T-helper 1 cell treated with Interleukin-12 subunit alpha and Interleukin-12 subunit beta and Interleukin-4 antibody, amounts not matched to agents 30 μg/mL and 1 μg/mL, for 36 hours (primary cell): Measurements from ENCODE around the gene MYO3B.

Source experiments
- H3K27ac Mint-ChIP-seq: one replicate; pipeline ENCODE4 v1.8.0; 2021; ENCODE audit warnings: mild to moderate bottlenecking, mixed read lengths
- H3K27me3 Mint-ChIP-seq: one replicate; pipeline ENCODE4 v1.8.0; 2021; ENCODE audit warnings: low read depth, mixed read lengths
- H3K36me3 Mint-ChIP-seq: one replicate; pipeline ENCODE4 v1.8.0; 2021; ENCODE audit warnings: low read depth, mixed read lengths
- H3K4me1 Mint-ChIP-seq: one replicate; pipeline ENCODE4 v1.8.0; 2021; ENCODE audit warnings: low read depth, mixed read lengths
- H3K4me3 Mint-ChIP-seq: one replicate; pipeline ENCODE4 v1.8.0; 2021; ENCODE audit warnings: mild to moderate bottlenecking, moderate library complexity, mixed read lengths
- H3K9me3 Mint-ChIP-seq: one replicate; pipeline ENCODE4 v1.8.0; 2021; ENCODE audit warnings: mixed read lengths

Gene MYO3B

GRCh38 chr2:170365686-170366085 lies 187.7 kb downstream of the MYO3B start:
- Mint-ChIP-seq H3K4me1 (peaks cover 45% of the 10 kb centered on the region), H3K27me3 (peaks cover 7% of the 10 kb centered on the region), H3K27ac (no peak overlapping the region), H3K36me3 (no peaks in the 10 kb centered on the region), H3K4me3 (no peak overlapping the region), H3K9me3 (no peaks in the 10 kb centered on the region)

GRCh38 chr2:170368370-170368769 lies 190.4 kb downstream of the MYO3B start:
- H3K4me1 Mint-ChIP-seq, result peaks cover 25% of the 10 kb centered on the region
- no peaks in the 10 kb centered on the region for H3K9me3 Mint-ChIP-seq
- H3K36me3 Mint-ChIP-seq, result no peaks in the 10 kb centered on the region
- peaks cover 7% of the 10 kb centered on the region for H3K27me3 Mint-ChIP-seq
- H3K4me3 Mint-ChIP-seq, result peak overlapping the region; percentile 53
- peak overlapping the region; percentile 73 for H3K27ac Mint-ChIP-seq

GRCh38 chr2:170369228-170369627 lies 191.3 kb downstream of the MYO3B start:
- Mint-ChIP-seq H3K27me3 (peaks cover 7% of the 10 kb centered on the region), H3K9me3 (no peaks in the 10 kb centered on the region), H3K4me3 (no peak overlapping the region), H3K4me1 (peaks cover 22% of the 10 kb centered on the region), H3K27ac (no peak overlapping the region), H3K36me3 (no peaks in the 10 kb centered on the region)

DNA sequence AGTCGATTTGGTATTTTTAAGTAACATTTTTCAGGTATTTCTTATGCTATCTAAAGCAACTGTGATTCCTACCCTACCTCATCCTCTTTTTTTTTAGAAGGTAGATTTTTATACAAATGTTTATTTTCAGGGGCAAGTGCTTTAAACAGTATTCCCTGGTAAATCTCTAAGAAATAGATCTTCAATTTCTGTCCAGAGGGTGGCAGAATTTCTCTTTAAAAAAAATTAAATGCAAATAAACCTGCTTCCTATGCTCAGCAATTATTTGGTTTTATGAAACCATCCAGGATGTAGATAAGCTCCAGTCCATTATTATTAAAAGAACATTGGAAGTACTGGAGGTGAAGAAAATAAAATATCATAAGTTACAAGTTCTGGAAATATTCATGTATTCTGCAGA lies 191.9 kb downstream of the MYO3B start:
- Mint-ChIP-seq H3K36me3 (no peaks in the 10 kb centered on the region), H3K27ac (no peak overlapping the region), H3K4me1 (peaks cover 22% of the 10 kb centered on the region), H3K4me3 (no peak overlapping the region), H3K9me3 (no peaks in the 10 kb centered on the region), H3K27me3 (peaks cover 7% of the 10 kb centered on the region)

GRCh38 chr2:170371231-170371998 lies 193.5 kb downstream of the MYO3B start:
- Mint-ChIP-seq H3K4me3 (no peak overlapping the region), H3K27me3 (peaks cover 12% of the 10 kb centered on the region), H3K4me1 (peaks cover 22% of the 10 kb centered on the region), H3K9me3 (no peaks in the 10 kb centered on the region), H3K36me3 (no peaks in the 10 kb centered on the region), H3K27ac (no peak overlapping the region)

DNA sequence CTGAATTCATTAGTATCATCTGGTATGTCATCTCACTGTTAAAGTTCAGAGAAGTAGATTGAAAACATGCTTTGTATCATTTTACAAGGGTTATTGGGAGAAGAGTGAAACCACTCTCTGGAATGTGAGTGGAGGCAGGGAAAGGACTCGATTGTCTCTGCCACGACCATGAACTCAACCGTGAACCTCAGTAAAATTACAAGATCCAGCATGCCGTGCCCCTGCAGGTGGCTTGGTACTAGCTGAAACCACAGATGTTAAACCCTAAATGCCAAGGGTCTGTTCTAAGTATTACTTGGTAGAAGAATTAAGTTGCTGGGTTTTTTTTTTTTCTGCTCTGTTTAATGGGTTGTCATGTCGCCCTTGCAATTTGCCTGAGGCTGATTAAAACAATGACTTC lies 197.2 kb downstream of the MYO3B start:
- H3K4me3 Mint-ChIP-seq, result no peak overlapping the region
- peaks cover 15% of the 10 kb centered on the region for H3K27me3 Mint-ChIP-seq
- no peaks in the 10 kb centered on the region for H3K36me3 Mint-ChIP-seq
- H3K9me3 Mint-ChIP-seq, result no peaks in the 10 kb centered on the region
- peaks cover 6% of the 10 kb centered on the region for H3K4me1 Mint-ChIP-seq
- H3K27ac Mint-ChIP-seq, result no peak overlapping the region

GRCh38 chr2:170377500-170378207 lies 199.7 kb downstream of the MYO3B start:
- Mint-ChIP-seq H3K9me3 (no peaks in the 10 kb centered on the region), H3K27me3 (peaks cover 23% of the 10 kb centered on the region), H3K36me3 (no peaks in the 10 kb centered on the region), H3K4me3 (no peak overlapping the region), H3K27ac (no peak overlapping the region), H3K4me1 (no peaks in the 10 kb centered on the region)

- Mint-ChIP-seq H3K4me1 (no peaks in the 10 kb centered on the region), H3K4me3 (no peak overlapping the region), H3K9me3 (no peaks in the 10 kb centered on the region)
Measured at GRCh38 chr2:170380267-170380666, 202.3 kb downstream of the MYO3B start.

DNA sequence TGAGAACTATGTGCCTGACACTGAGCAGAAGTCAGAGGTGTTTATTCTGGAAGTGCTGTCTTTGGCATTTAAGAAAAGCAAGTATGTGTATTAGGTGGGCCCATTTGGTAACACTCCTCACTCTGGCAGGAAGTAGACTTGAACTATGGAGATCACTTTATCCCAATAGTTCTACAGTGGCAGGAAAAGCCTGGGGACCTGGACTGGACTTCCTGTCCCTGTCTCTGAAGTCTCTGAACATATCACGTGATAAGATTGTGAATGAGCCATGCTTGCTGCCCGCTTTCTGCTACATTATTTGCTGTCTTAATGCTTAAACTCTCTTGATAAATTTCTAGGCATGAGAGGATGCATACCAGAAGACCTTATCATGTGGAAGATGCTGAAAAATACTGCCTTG lies 203.7 kb downstream of the MYO3B start:
- no peaks in the 10 kb centered on the region for H3K36me3 Mint-ChIP-seq
- no peaks in the 10 kb centered on the region for H3K9me3 Mint-ChIP-seq
- H3K4me3 Mint-ChIP-seq, result no peak overlapping the region
- H3K27me3 Mint-ChIP-seq, result peaks cover 30% of the 10 kb centered on the region
- no peaks in the 10 kb centered on the region for H3K4me1 Mint-ChIP-seq
- no peak overlapping the region for H3K27ac Mint-ChIP-seq

More at GRCh38 chr2:170380267-170380666, 202.3 kb downstream of the MYO3B start:
- Mint-ChIP-seq H3K27me3 (peaks cover 28% of the 10 kb centered on the region), H3K27ac (no peak overlapping the region), H3K36me3 (no peaks in the 10 kb centered on the region)

DNA sequence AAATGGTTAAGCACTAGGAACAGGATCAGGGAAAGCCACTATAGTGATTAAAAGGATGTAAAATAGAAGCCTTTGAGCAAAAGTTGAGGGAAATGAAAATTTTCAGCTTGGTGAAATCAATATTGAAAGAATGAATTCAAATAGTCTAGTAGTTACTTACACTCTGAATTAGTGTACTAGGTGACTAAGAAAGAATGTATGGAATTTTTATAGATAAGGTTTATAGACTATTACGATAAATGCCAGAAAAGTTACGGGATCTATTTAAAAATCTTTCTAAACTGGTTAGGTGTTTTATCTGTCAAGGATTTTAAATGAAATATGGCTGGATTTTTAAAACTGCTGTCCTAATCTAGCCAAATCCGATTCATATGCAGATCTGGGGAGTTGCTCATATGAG lies 208.6 kb downstream of the MYO3B start:
- Mint-ChIP-seq H3K4me1 (no peaks in the 10 kb centered on the region), H3K27ac (no peak overlapping the region), H3K27me3 (peaks cover 33% of the 10 kb centered on the region)

DNA sequence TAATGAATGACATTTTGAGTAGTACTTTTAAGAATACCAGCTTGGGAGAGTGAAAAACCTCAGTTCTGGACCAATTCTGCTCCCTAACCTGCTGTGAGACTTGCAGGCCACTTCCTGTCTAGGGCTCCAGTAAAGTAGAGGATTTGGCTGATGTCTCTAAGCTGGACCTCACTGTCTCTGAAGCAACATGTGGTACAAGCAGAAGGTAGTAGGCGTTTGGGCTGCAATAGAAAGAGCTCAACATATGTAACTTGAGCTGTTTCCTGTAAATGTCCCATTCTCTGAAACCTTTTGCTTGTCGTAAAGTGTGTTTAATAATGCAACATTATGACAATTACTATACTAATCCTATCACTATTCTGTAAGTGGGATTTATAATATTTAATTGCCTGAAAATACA lies 213.1 kb downstream of the MYO3B start:
- Mint-ChIP-seq H3K4me3 (no peak overlapping the region), H3K27me3 (peaks cover 30% of the 10 kb centered on the region), H3K27ac (no peak overlapping the region), H3K36me3 (no peaks in the 10 kb centered on the region), H3K9me3 (no peaks in the 10 kb centered on the region), H3K4me1 (no peaks in the 10 kb centered on the region)

More for the DNA sequence above, 208.6 kb downstream of the MYO3B start:
- no peaks in the 10 kb centered on the region for H3K9me3 Mint-ChIP-seq
- H3K4me3 Mint-ChIP-seq, result no peak overlapping the region
- H3K36me3 Mint-ChIP-seq, result no peaks in the 10 kb centered on the region

- Mint-ChIP-seq H3K36me3 (no peaks in the 10 kb centered on the region), H3K27me3 (peaks cover 30% of the 10 kb centered on the region), H3K9me3 (no peaks in the 10 kb centered on the region), H3K4me3 (no peak overlapping the region), H3K27ac (no peak overlapping the region), H3K4me1 (peaks cover 1% of the 10 kb centered on the region)
Measured at GRCh38 chr2:170391697-170392096, 213.8 kb downstream of the MYO3B start.

GRCh38 chr2:170393861-170394498 lies 216.0 kb downstream of the MYO3B start:
- peaks cover 1% of the 10 kb centered on the region for H3K4me1 Mint-ChIP-seq
- H3K27ac Mint-ChIP-seq, result no peak overlapping the region
- H3K27me3 Mint-ChIP-seq, result peaks cover 22% of the 10 kb centered on the region
- no peaks in the 10 kb centered on the region for H3K9me3 Mint-ChIP-seq
- no peak overlapping the region for H3K4me3 Mint-ChIP-seq
- no peaks in the 10 kb centered on the region for H3K36me3 Mint-ChIP-seq

DNA sequence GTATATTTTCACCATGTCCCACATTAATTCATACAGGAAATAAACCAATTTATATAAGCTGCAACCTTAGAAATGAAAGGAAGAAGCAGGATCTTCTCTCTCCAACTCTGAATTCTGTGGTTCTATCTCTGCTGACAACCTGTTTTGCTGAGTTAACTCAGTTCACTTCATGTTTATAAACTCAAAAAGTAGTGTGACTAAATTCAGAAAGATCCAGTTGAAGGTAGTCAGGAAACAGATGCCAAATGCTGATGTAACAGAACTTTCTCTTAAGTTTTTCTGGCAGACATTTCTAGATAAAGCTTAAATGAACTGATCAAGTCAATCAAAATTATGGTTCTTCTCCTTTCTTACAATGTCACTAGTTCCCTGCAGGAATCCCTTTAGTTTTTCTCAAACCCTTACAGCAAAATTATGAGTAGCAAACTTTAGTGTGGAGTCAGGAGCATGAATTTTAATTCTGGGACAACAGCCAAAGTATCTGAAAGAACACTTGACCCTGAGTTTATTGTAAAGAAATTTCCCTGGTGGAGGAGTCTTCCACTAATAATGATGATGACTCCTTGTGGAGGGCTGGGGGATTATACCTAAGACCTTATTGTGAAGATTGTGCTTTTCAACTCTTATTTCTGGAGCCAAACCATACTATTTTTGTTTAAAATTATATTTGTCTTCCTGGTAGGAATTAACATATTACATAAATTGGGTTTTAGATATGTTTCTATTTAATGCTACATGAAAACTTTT lies 216.9 kb downstream of the MYO3B start:
- H3K4me3 Mint-ChIP-seq, result no peak overlapping the region
- H3K9me3 Mint-ChIP-seq, result no peaks in the 10 kb centered on the region

More for the DNA sequence above, 216.9 kb downstream of the MYO3B start:
- H3K27me3 Mint-ChIP-seq, result peaks cover 22% of the 10 kb centered on the region
- H3K36me3 Mint-ChIP-seq, result no peaks in the 10 kb centered on the region
- H3K27ac Mint-ChIP-seq, result no peak overlapping the region
- H3K4me1 Mint-ChIP-seq, result peaks cover 1% of the 10 kb centered on the region
